Panc1 (cell line): Measurements from ENCODE around the gene AGBL4. TPM values are rescaled to one million over a fixed set of nuclear protein-coding genes. Genes with fewer than 3 reads are reported as not detected.

ENCODE experiments used
- ATAC-seq: fragments of 200-7000 bp; cut with Tn5 transposase; 2 replicates; pipeline ENCODE4 v1.9.1; 2020; ENCODE audit warnings: mild to moderate bottlenecking, moderate library complexity
- BruUV-seq: library from RNA; stranded (reverse); fragments of 400-500 nt; replicated peaks from 2 replicates; lab custom pipeline; 2021; lab: Mats Ljungman, UMichigan
- CTCF ChIA-PET: fragments of 300-600 bp; sonication (Branson Sonifier 250); formaldehyde crosslinking; loops from one replicate; lab custom pipeline; 2022; ENCODE audit warnings: antibody characterized with exemption; lab: Charles Lee
- POLR2A ChIA-PET: fragments of 300-600 bp; sonication (Branson Sonifier 250); formaldehyde crosslinking; loops from one replicate; lab custom pipeline; 2022; ENCODE audit warnings: antibody characterized with exemption; lab: Charles Lee
- DNase-seq: peaks from one replicate; pipeline ENCODE4 v3.0.0-alpha.2; 2010; ENCODE audit warnings: low read depth, low spot score
- H3K27ac ChIP-seq: 2 replicates; pipeline ENCODE4 v1.5.1; 2011; ENCODE audit warnings: mild to moderate bottlenecking, low read length, inconsistent platforms
- H3K27me3 ChIP-seq: fragments of 200-500 bp; sonication (Bioruptor generic); 2 replicates; pipeline ENCODE4 v1.6.0; 2014; ENCODE audit warnings: low read length, inconsistent platforms; ENCODE audit not compliant: control insufficient read depth, insufficient read depth
- H3K36me3 ChIP-seq: fragments of 200-500 bp; sonication (Bioruptor generic); 2 replicates; pipeline ENCODE4 v1.5.1; 2014; ENCODE audit warnings: inconsistent platforms, mild to moderate bottlenecking, low read length, moderate library complexity; ENCODE audit not compliant: control insufficient read depth, insufficient read depth
- H3K4me1 ChIP-seq: 2 replicates; pipeline ENCODE4 v1.5.1; 2011; ENCODE audit warnings: inconsistent platforms, mild to moderate bottlenecking, low read length, moderate library complexity; ENCODE audit not compliant: control insufficient read depth, insufficient read depth
- H3K4me3 ChIP-seq, 2 experiments: 2 replicates each; pipeline ENCODE4 v1.5.1; 2011 to 2012; ENCODE audit warnings: low read depth in 2 of 2, low read length in 2 of 2, mild to moderate bottlenecking in 2 of 2, inconsistent platforms in 1 of 2, moderate library complexity in 1 of 2
- H3K9me3 ChIP-seq: fragments of 200-500 bp; sonication (Bioruptor generic); 2 replicates; pipeline ENCODE4 v1.5.1; 2014; ENCODE audit warnings: low read depth, mild to moderate bottlenecking, inconsistent platforms, low read length, moderate library complexity; ENCODE audit not compliant: control insufficient read depth, insufficient read depth
- POLR2AphosphoS5 ChIP-seq: IDR thresholded peaks from 2 replicates; pipeline ENCODE4 v1.6.1; 2012; ENCODE audit warnings: mild to moderate bottlenecking, low read depth, low read length, moderate library complexity
- SIN3A ChIP-seq: IDR thresholded peaks from 2 replicates; pipeline ENCODE4 v1.6.1; 2012; ENCODE audit warnings: low read depth, mild to moderate bottlenecking, low read length, moderate library complexity, borderline replicate concordance; ENCODE audit not compliant: insufficient read depth
- TCF7L2 ChIP-seq: IDR thresholded peaks from 2 replicates; pipeline ENCODE4 v1.6.1; 2011; ENCODE audit warnings: mild to moderate bottlenecking, low read depth, low read length, inconsistent platforms
- in situ Hi-C: cut with HindIII; loops from 2 replicates; pipeline ENCODE4 v1.10.0; 2016; ENCODE audit warnings: low sequenced_read_pairs, low pct_unique_long_range_greater_than_20kb
- intact Hi-C: fragments of 100-400 bp; cut with micrococcal nuclease; formaldehyde crosslinking; loops from one replicate; pipeline ENCODE4 v1.10.0; 2022; ENCODE audit not compliant: unreplicated experiment
- total RNA-seq: library from RNA; stranded (reverse); gene quantifications from one replicate; pipeline ENCODE4 v1.2.1, GENCODE V29; 2021; ENCODE audit not compliant: unreplicated experiment
- TF ChIP-seq, protein P1 (sequence below), 2 experiments: IDR thresholded peaks; 2 replicates each; pipeline ENCODE4 v1.6.1; 2011 to 2012; ENCODE audit warnings: low read depth in 2 of 2, control low read depth in 1 of 2, low read length in 1 of 2, mild to moderate bottlenecking in 1 of 2, moderate library complexity in 1 of 2; ENCODE audit not compliant: insufficient read depth in 1 of 2
- TF ChIP-seq, protein P2 (sequence below): fragments of 450-650 bp; IDR thresholded peaks from 2 replicates; pipeline ENCODE4 v1.5.1; 2017; ENCODE audit warnings: mild to moderate bottlenecking

AGBL4 gene
- total RNA-seq, 1 experiment from 2014 or later: not detected

DNA sequence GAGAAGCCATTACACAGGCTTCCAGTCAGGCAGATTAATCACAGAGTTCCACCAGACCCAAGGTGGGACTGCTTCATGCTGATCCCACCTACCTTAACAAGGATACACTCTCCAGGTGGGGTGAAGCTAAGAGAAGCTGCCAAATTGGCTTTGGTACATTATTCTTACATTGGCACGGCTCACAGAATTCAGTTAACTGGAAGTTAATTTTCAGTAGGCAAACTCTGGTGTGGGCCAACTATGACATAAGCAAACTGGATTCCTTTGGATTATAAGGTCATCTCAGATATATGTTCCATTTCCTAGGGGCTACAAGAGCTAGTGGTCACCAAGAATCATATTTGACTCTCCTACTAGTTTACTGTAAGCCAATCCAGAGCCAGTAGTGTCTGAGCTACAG lies 798.3 kb downstream of the AGBL4 start:
- TF ChIP-seq, protein P1, sequence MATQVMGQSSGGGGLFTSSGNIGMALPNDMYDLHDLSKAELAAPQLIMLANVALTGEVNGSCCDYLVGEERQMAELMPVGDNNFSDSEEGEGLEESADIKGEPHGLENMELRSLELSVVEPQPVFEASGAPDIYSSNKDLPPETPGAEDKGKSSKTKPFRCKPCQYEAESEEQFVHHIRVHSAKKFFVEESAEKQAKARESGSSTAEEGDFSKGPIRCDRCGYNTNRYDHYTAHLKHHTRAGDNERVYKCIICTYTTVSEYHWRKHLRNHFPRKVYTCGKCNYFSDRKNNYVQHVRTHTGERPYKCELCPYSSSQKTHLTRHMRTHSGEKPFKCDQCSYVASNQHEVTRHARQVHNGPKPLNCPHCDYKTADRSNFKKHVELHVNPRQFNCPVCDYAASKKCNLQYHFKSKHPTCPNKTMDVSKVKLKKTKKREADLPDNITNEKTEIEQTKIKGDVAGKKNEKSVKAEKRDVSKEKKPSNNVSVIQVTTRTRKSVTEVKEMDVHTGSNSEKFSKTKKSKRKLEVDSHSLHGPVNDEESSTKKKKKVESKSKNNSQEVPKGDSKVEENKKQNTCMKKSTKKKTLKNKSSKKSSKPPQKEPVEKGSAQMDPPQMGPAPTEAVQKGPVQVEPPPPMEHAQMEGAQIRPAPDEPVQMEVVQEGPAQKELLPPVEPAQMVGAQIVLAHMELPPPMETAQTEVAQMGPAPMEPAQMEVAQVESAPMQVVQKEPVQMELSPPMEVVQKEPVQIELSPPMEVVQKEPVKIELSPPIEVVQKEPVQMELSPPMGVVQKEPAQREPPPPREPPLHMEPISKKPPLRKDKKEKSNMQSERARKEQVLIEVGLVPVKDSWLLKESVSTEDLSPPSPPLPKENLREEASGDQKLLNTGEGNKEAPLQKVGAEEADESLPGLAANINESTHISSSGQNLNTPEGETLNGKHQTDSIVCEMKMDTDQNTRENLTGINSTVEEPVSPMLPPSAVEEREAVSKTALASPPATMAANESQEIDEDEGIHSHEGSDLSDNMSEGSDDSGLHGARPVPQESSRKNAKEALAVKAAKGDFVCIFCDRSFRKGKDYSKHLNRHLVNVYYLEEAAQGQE (IDR thresholded peaks at IDR 0.05; ENCODE audit: insufficient read depth in 1 of 2, low read depth in 2 of 2, low read length in 1 of 2): no peak
- TF ChIP-seq, protein P2, sequence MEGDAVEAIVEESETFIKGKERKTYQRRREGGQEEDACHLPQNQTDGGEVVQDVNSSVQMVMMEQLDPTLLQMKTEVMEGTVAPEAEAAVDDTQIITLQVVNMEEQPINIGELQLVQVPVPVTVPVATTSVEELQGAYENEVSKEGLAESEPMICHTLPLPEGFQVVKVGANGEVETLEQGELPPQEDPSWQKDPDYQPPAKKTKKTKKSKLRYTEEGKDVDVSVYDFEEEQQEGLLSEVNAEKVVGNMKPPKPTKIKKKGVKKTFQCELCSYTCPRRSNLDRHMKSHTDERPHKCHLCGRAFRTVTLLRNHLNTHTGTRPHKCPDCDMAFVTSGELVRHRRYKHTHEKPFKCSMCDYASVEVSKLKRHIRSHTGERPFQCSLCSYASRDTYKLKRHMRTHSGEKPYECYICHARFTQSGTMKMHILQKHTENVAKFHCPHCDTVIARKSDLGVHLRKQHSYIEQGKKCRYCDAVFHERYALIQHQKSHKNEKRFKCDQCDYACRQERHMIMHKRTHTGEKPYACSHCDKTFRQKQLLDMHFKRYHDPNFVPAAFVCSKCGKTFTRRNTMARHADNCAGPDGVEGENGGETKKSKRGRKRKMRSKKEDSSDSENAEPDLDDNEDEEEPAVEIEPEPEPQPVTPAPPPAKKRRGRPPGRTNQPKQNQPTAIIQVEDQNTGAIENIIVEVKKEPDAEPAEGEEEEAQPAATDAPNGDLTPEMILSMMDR: no peak
- TF ChIP-seq POLR2AphosphoS5 (no peak), TCF7L2 (no peak), SIN3A (no peak)
- ChIA-PET CTCF (no interaction called here), POLR2A (no interaction called here)
- Histone ChIP-seq H3K9me3 (no peaks in the 10 kb centered on the region), H3K27me3 (no peaks in the 10 kb centered on the region), H3K36me3 (no peaks in the 10 kb centered on the region), H3K4me3 (no peak overlapping the region), H3K4me1 (no peaks in the 10 kb centered on the region), H3K27ac (no peak overlapping the region)
- no TSS peak for BruUV-seq
- in situ Hi-C loops: no loop called here
- no peak for ATAC-seq
- DNase-seq: no peak
- intact Hi-C loops: no loop called here

DNA sequence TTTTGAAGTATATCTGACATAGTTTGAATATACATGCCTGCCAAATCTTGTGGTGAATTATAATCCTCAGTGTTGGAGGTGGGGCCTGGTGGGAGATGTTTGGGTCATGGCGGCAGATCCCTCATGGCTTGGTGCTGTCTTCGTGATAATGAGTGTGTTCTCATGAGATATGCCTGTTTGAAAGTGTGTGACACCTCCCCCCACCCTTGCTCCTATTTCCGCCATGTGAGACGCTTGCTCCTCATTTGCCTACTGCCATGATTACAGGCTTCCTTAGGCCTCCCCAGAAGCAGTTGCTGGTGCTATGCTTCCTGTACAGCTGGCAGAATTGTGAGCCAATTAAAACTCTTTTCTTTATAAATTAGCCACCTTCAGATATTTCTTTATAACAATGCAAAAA lies 810.5 kb downstream of the AGBL4 start:
- ChIA-PET CTCF (interaction anchor here (0.5 kb wide), 1 partner anchor 105 kb away, joined by 4 read pairs; no protein-coding TSS in a partner anchor), POLR2A (no interaction called here)
- no peaks in the 10 kb centered on the region for H3K9me3 ChIP-seq
- H3K27ac ChIP-seq: no peak overlapping the region
- H3K4me3 ChIP-seq: no peak overlapping the region
- TF ChIP-seq TCF7L2 (no peak), POLR2AphosphoS5 (no peak), SIN3A (no peak)
- TF ChIP-seq, protein P2: no peak
- TF ChIP-seq, protein P1 (IDR thresholded peaks at IDR 0.05; ENCODE audit: insufficient read depth in 1 of 2, low read depth in 2 of 2, low read length in 1 of 2): no peak
- DNase-seq: no peak
- no peak for ATAC-seq
- no peaks in the 10 kb centered on the region for H3K27me3 ChIP-seq
- no peaks in the 10 kb centered on the region for H3K36me3 ChIP-seq
- BruUV-seq: no TSS peak
- no peaks in the 10 kb centered on the region for H3K4me1 ChIP-seq
- in situ Hi-C loops (no loop called here), intact Hi-C loops (no loop called here)
